CD4-positive, alpha-beta T cell treated with Interleukin-1 beta for 1 hour (primary cell): ENCODE data around the gene ABHD2.
A peak's percentile ranks its signal among the peaks of the same experiment; 100 is the strongest.
"Not testable (repeated sequence)": the region's sequence is repeated elsewhere in the genome, so short reads cannot be mapped to it uniquely, and the experiment has no call there.

Experiments
- DNase-seq, 2 donors: peaks; one replicate each; pipeline ENCODE4 v3.0.0-alpha.2; 2020 to 2022

Gene ABHD2

GRCh38 chr15:89141159-89141558 is 52.9 kb downstream of the ABHD2 start:
- DNase-seq, result not testable (repeated sequence)

- no peak for DNase-seq
Measured at GRCh38 chr15:89141885-89142284, 53.6 kb downstream of the ABHD2 start.

GRCh38 chr15:89142423-89142822 is 54.2 kb downstream of the ABHD2 start:
- DNase-seq, result no peak

GRCh38 chr15:89143503-89144162 is 55.4 kb downstream of the ABHD2 start:
- DNase-seq, result peak; percentile 18 to 21

GRCh38 chr15:89144491-89144890 is 56.2 kb downstream of the ABHD2 start:
- DNase-seq, result no peak

GRCh38 chr15:89146366-89146765 is 58.1 kb downstream of the ABHD2 start:
- no peak for DNase-seq

GRCh38 chr15:89148126-89148525 is 59.9 kb downstream of the ABHD2 start:
- DNase-seq, result no peak

- DNase-seq, result no peak
Measured at GRCh38 chr15:89149501-89150101, 61.3 kb downstream of the ABHD2 start.

GRCh38 chr15:89150287-89150686 is 62.0 kb downstream of the ABHD2 start:
- DNase-seq, result no peak

GRCh38 chr15:89150762-89151664 is 62.8 kb downstream of the ABHD2 start:
- no peak for DNase-seq

- DNase-seq, result no peak
Measured at GRCh38 chr15:89155122-89155521, 66.9 kb downstream of the ABHD2 start.

GRCh38 chr15:89155656-89156055 is 67.4 kb downstream of the ABHD2 start:
- DNase-seq, result no peak

GRCh38 chr15:89157061-89157460 is 68.8 kb downstream of the ABHD2 start:
- no peak for DNase-seq

- DNase-seq, result no peak
Measured at GRCh38 chr15:89157918-89158564, 69.8 kb downstream of the ABHD2 start.

- no peak for DNase-seq
Measured at GRCh38 chr15:89161666-89162065, 73.4 kb downstream of the ABHD2 start.

GRCh38 chr15:89163271-89164055 is 75.2 kb downstream of the ABHD2 start:
- DNase-seq, result no peak

- DNase-seq, result no peak
Measured at GRCh38 chr15:89164712-89165211, 76.5 kb downstream of the ABHD2 start.

- no peak for DNase-seq
Measured at GRCh38 chr15:89165677-89166076, 77.4 kb downstream of the ABHD2 start.

GRCh38 chr15:89167267-89168176 is 79.3 kb downstream of the ABHD2 start:
- DNase-seq, result peak in 1 of 2 donors; percentile 22

GRCh38 chr15:89168316-89168833 is 80.1 kb downstream of the ABHD2 start:
- DNase-seq, result no peak

GRCh38 chr15:89170364-89170763 is 82.1 kb downstream of the ABHD2 start:
- no peak for DNase-seq
